Effector CD4-positive, alpha-beta T cell (primary cell): ENCODE data around the gene EEIG2.

Source experiments
- DNase-seq: peaks from one replicate; pipeline ENCODE4 v3.0.0-alpha.2; 2020

Gene EEIG2

GRCh38 chr1:108585313-108585712 is 25.4 kb downstream of the EEIG2 start:
- DNase-seq: no peak

GRCh38 chr1:108590441-108590840 is 30.5 kb downstream of the EEIG2 start:
- DNase-seq: no peak

- DNase-seq: no peak
These were observed 31.1 kb downstream of the EEIG2 start for GRCh38 chr1:108590957-108591356.

- DNase-seq: no peak
These were observed 31.6 kb downstream of the EEIG2 start for GRCh38 chr1:108591466-108591865.

GRCh38 chr1:108592030-108592759 is 32.3 kb downstream of the EEIG2 start:
- DNase-seq: no peak

GRCh38 chr1:108593448-108593847 is 33.5 kb downstream of the EEIG2 start:
- no peak for DNase-seq

- no peak for DNase-seq
These were observed 35.6 kb downstream of the EEIG2 start for GRCh38 chr1:108595507-108595906.

GRCh38 chr1:108597041-108597440 is 37.1 kb downstream of the EEIG2 start:
- DNase-seq: no peak

GRCh38 chr1:108598340-108598739 is 38.4 kb downstream of the EEIG2 start:
- DNase-seq: no peak

- DNase-seq: no peak
These were observed 40.6 kb downstream of the EEIG2 start for GRCh38 chr1:108600504-108600903.

- DNase-seq: no peak
These were observed 42.0 kb downstream of the EEIG2 start for GRCh38 chr1:108601708-108602410.

GRCh38 chr1:108605633-108606032 is 45.7 kb downstream of the EEIG2 start:
- DNase-seq: no peak

- no peak for DNase-seq
These were observed 46.6 kb downstream of the EEIG2 start for GRCh38 chr1:108606478-108606877.

- DNase-seq: no peak
These were observed 49.7 kb downstream of the EEIG2 start for GRCh38 chr1:108609483-108610049.
